ENCODE data around the gene H2AZ2.
"Not testable (repeated sequence)": the region's sequence is repeated elsewhere in the genome, so short reads cannot be mapped to it uniquely, and the experiment has no call there.

H2AZ2 gene

GRCh38 chr7:44847920-44848634 lies at the start of gene H2AZ2:
Gene H2AZ2 (minus strand): TSS chr7:44848087. CDS start chr7:44847971, 116 bp downstream.
- DNase-seq = peak; percentile 99

- no peak for DNase-seq
Observed at GRCh38 chr7:44897309-44897708, 49.4 kb upstream of the H2AZ2 start.

GRCh38 chr7:44894888-44895580 lies 47.1 kb upstream of the H2AZ2 start:
- no peak for DNase-seq

GRCh38 chr7:44893710-44894234 lies 45.9 kb upstream of the H2AZ2 start:
- DNase-seq = no peak

- DNase-seq = no peak
Observed at GRCh38 chr7:44891791-44892190, 43.9 kb upstream of the H2AZ2 start.

- DNase-seq = no peak
Observed at GRCh38 chr7:44891372-44891771, 43.5 kb upstream of the H2AZ2 start.

- no peak for DNase-seq
Observed at GRCh38 chr7:44889086-44889781, 41.3 kb upstream of the H2AZ2 start.

GRCh38 chr7:44887293-44887692 lies 39.4 kb upstream of the H2AZ2 start:
- no peak for DNase-seq

GRCh38 chr7:44885394-44886317 lies 37.8 kb upstream of the H2AZ2 start, which contains the start of gene PURB:
Gene PURB (minus strand): TSS chr7:44885530. CDS start chr7:44885348, 182 bp downstream.
- peak; percentile 92 for DNase-seq

- peak; percentile 8 for DNase-seq
Observed at GRCh38 chr7:44884621-44885393, 36.9 kb upstream of the H2AZ2 start.

- no peak for DNase-seq
Observed at GRCh38 chr7:44883961-44884620, 36.2 kb upstream of the H2AZ2 start.

- DNase-seq = no peak
Observed at GRCh38 chr7:44882899-44883298, 35.0 kb upstream of the H2AZ2 start.

GRCh38 chr7:44881610-44882009 lies 33.7 kb upstream of the H2AZ2 start:
- no peak for DNase-seq

GRCh38 chr7:44881066-44881600 lies 33.2 kb upstream of the H2AZ2 start:
- no peak for DNase-seq

GRCh38 chr7:44880317-44881018 lies 32.6 kb upstream of the H2AZ2 start:
- peak; percentile 41 for DNase-seq

GRCh38 chr7:44876393-44876792 lies 28.5 kb upstream of the H2AZ2 start:
- no peak for DNase-seq

GRCh38 chr7:44875241-44875640 lies 27.4 kb upstream of the H2AZ2 start:
- no peak for DNase-seq

- no peak for DNase-seq
Observed at GRCh38 chr7:44872787-44873186, 24.9 kb upstream of the H2AZ2 start.

GRCh38 chr7:44871918-44872317 lies 24.0 kb upstream of the H2AZ2 start:
- not testable (repeated sequence) for DNase-seq

GRCh38 chr7:44870780-44871179 lies 22.9 kb upstream of the H2AZ2 start:
- not testable (repeated sequence) for DNase-seq

Data from NCI-H1436 (cell line).